H1 (cell line): ENCODE data around the gene CDH26. TPM values are rescaled to one million over a fixed set of nuclear protein-coding genes. Genes with fewer than 3 reads are reported as not detected.

Experiments
- POLR2AphosphoS5 ChIP-seq: IDR thresholded peaks from 2 replicates; pipeline ENCODE4 v1.6.1; 2011; ENCODE audit warnings: low read depth, low read length
- SIN3A ChIP-seq, 2 experiments: IDR thresholded peaks in 1 of 2; conservative IDR thresholded peaks in 1 of 2; 2 replicates each; pipeline ENCODE4 v1.6.1; 2011 to 2012; ENCODE audit warnings: low read length in 2 of 2, improper control_type of control experiment in 1 of 2, low read depth in 1 of 2, mild to moderate bottlenecking in 1 of 2
- SP4 ChIP-seq: IDR thresholded peaks from 2 replicates; pipeline ENCODE4 v1.6.1; 2012; ENCODE audit warnings: low read length, inconsistent platforms
- polyA plus RNA-seq, 7 experiments: library from polyadenylated mRNA; depleted of rRNA in 3 of 7; stranded (reverse) in 5 of 7; unstranded in 2 of 7; fragments of >200 nt in 5 of 7; fragments of 200-250 nt in 2 of 7; gene quantifications; 1 replicate in 5 of 7; 2 replicates in 1 of 7; 4 replicates in 1 of 7; pipeline versions ENCODE4 v1.2.1 to v1.2.3, GENCODE V29; 2011 to 2013; ENCODE audit warnings: missing spikeins in 2 of 7, mixed read lengths in 2 of 7
- total RNA-seq: library from RNA; stranded (reverse); fragmentation: NEBNext Ultra II Directional; extraction: Animal tissue kit (Norgen Biotek cat#: 25700); gene quantifications from 2 replicates; pipeline ENCODE4 v1.2.1, GENCODE V29; 2021

The CDH26 gene
- total and polyA plus RNA-seq, 2 of the 8 experiments (the other 6 are each of a cell fraction or from before 2014, with no cell fraction given), result 1.5 to 1.7 TPM

GRCh38 chr20:60031107-60031506 is 72.9 kb downstream of the CDH26 start (continued):
- no peak for TF ChIP-seq POLR2AphosphoS5
- TF ChIP-seq SP4, result no peak
- no peak for TF ChIP-seq SIN3A (conservative IDR thresholded peaks at IDR 0.05 in 1 of 2, IDR thresholded peaks at IDR 0.05 in 1 of 2; ENCODE audit: low read depth in 1 of 2, low read length in 2 of 2)
